Vagina (tissue), 2 donors: ENCODE measurements around the gene GPX7. TPM values are rescaled to one million over a fixed set of nuclear protein-coding genes. Genes with fewer than 3 reads are reported as not detected.

ENCODE experiments used
- DNase-seq, 2 donors: peaks; one replicate each; pipeline ENCODE4 v3.0.0-alpha.2; 2017; ENCODE audit errors: extremely low spot score in 2 of 2
- H3K27ac ChIP-seq: fragments of 200-600 bp; sonication (generic); one replicate; pipeline ENCODE4 v1.5.1; 2019
- H3K27me3 ChIP-seq: fragments of 200-600 bp; sonication (generic); one replicate; pipeline ENCODE4 v1.5.1; 2019
- H3K36me3 ChIP-seq, 2 donors: fragments of 200-600 bp; sonication (generic); one replicate each; pipeline ENCODE4 v1.5.1; 2017 to 2019
- H3K4me1 ChIP-seq: fragments of 200-600 bp; sonication (generic); one replicate; pipeline ENCODE4 v1.5.1; 2019
- H3K4me3 ChIP-seq, 2 donors: fragments of 200-600 bp; sonication (generic); 1 replicate in 1 of 2; 2 replicates in 1 of 2; pipeline ENCODE4 v1.5.1; 2016 to 2019
- H3K9me3 ChIP-seq: fragments of 200-600 bp; sonication (generic); one replicate; pipeline ENCODE4 v1.5.1; 2019
- CTCF ChIP-seq, 3 experiments: fragments of 450-650 bp in 2 of 3; fragments of 200-600 bp in 1 of 3; sonication (generic) in 1 of 3; IDR thresholded peaks; one replicate each; pipeline ENCODE4 v1.5.1; 2017 to 2019; ENCODE audit warnings: antibody characterized with exemption in 3 of 3, mild to moderate bottlenecking in 2 of 3, moderate library complexity in 2 of 3
- POLR2A ChIP-seq, 2 donors: fragments of 450-650 bp; IDR thresholded peaks; one replicate each; pipeline ENCODE4 v1.6.1; 2017; ENCODE audit warnings: antibody characterized with exemption in 2 of 2, mild to moderate bottlenecking in 2 of 2, moderate library complexity in 2 of 2
- POLR2AphosphoS5 ChIP-seq, 2 donors: sonication (generic); formaldehyde crosslinking; IDR thresholded peaks; one replicate each; pipeline ENCODE4 v1.9.0; 2017; ENCODE audit warnings: antibody characterized with exemption in 2 of 2, mild to moderate bottlenecking in 2 of 2, low read depth in 1 of 2; ENCODE audit not compliant: insufficient read depth in 1 of 2
- intact Hi-C: fragments of 100-400 bp; cut with DNase I; formaldehyde crosslinking; loops from one replicate; pipeline ENCODE4 v1.15.1; 2023
- total RNA-seq: library from RNA; depleted of rRNA; stranded (reverse); fragments of >200 nt; gene quantifications from one replicate; pipeline ENCODE4 v1.2.3, GENCODE V29; 2016

GPX7 gene
- total RNA-seq, 1 donor from 2014 or later = 9.8 TPM

- TF ChIP-seq POLR2A (IDR thresholded peaks at IDR 0.05) (no peak), POLR2AphosphoS5 (IDR thresholded peaks at IDR 0.05; ENCODE audit: insufficient read depth in 1 of 2, low read depth in 1 of 2) (no peak), CTCF (IDR thresholded peaks at IDR 0.05) (no peak)
- H3K9me3 ChIP-seq = no peaks in the 10 kb centered on the region
- H3K4me1 ChIP-seq = no peaks in the 10 kb centered on the region
- H3K27ac ChIP-seq = no peak overlapping the region
- H3K36me3 ChIP-seq = no peaks in the 10 kb centered on the region
- DNase-seq = no peak
- intact Hi-C loops = no loop called here
- H3K4me3 ChIP-seq = no peak overlapping the region
- no peaks in the 10 kb centered on the region for H3K27me3 ChIP-seq
These were observed 8.7 kb upstream of the GPX7 start for GRCh38 chr1:52593495-52593894.

- Histone ChIP-seq H3K9me3 (no peaks in the 10 kb centered on the region), H3K36me3 (no peaks in the 10 kb centered on the region), H3K4me1 (no peaks in the 10 kb centered on the region), H3K27me3 (no peaks in the 10 kb centered on the region), H3K27ac (no peak overlapping the region), H3K4me3 (no peak overlapping the region)
- TF ChIP-seq POLR2A (IDR thresholded peaks at IDR 0.05) = no peak
- TF ChIP-seq CTCF (IDR thresholded peaks at IDR 0.05) = no peak
- intact Hi-C loops = no loop called here
- DNase-seq = no peak
These were observed 7.1 kb upstream of the GPX7 start for GRCh38 chr1:52595061-52595460.

GRCh38 chr1:52597912-52598311, 4.3 kb upstream of the GPX7 start:
- DNase-seq = no peak
- Histone ChIP-seq H3K4me3 (no peak overlapping the region), H3K36me3 (no peaks in the 10 kb centered on the region), H3K9me3 (no peaks in the 10 kb centered on the region), H3K27ac (no peak overlapping the region), H3K4me1 (peaks cover 16% of the 10 kb centered on the region), H3K27me3 (no peaks in the 10 kb centered on the region)
- no peak for TF ChIP-seq POLR2A (IDR thresholded peaks at IDR 0.05)
- no peak for TF ChIP-seq POLR2AphosphoS5 (IDR thresholded peaks at IDR 0.05; ENCODE audit: insufficient read depth in 1 of 2, low read depth in 1 of 2)
- TF ChIP-seq CTCF (IDR thresholded peaks at IDR 0.05) = no peak
- intact Hi-C loops = no loop called here

GRCh38 chr1:52598729-52599128, 3.4 kb upstream of the GPX7 start:
- TF ChIP-seq POLR2AphosphoS5 (IDR thresholded peaks at IDR 0.05; ENCODE audit: insufficient read depth in 1 of 2, low read depth in 1 of 2) = no peak
- TF ChIP-seq CTCF (IDR thresholded peaks at IDR 0.05) = no peak
- TF ChIP-seq POLR2A (IDR thresholded peaks at IDR 0.05) = no peak
- Histone ChIP-seq H3K9me3 (no peaks in the 10 kb centered on the region), H3K4me1 (peaks cover 24% of the 10 kb centered on the region), H3K27ac (no peak overlapping the region), H3K27me3 (no peaks in the 10 kb centered on the region), H3K4me3 (no peak overlapping the region), H3K36me3 (no peaks in the 10 kb centered on the region)
- intact Hi-C loops = no loop called here
- DNase-seq = no peak

GRCh38 chr1:52599236-52599635, 2.9 kb upstream of the GPX7 start:
- Histone ChIP-seq H3K4me3 (no peak overlapping the region), H3K36me3 (no peaks in the 10 kb centered on the region), H3K4me1 (peaks cover 29% of the 10 kb centered on the region), H3K9me3 (no peaks in the 10 kb centered on the region), H3K27ac (no peak overlapping the region), H3K27me3 (no peaks in the 10 kb centered on the region)
- intact Hi-C loops = no loop called here
- no peak for TF ChIP-seq POLR2AphosphoS5 (IDR thresholded peaks at IDR 0.05; ENCODE audit: insufficient read depth in 1 of 2, low read depth in 1 of 2)
- TF ChIP-seq POLR2A (IDR thresholded peaks at IDR 0.05) = no peak
- TF ChIP-seq CTCF (IDR thresholded peaks at IDR 0.05) = no peak
- no peak for DNase-seq
